A673 (cell line): ENCODE data around the gene DCHS2. TPM values are rescaled to one million over a fixed set of nuclear protein-coding genes. Genes with fewer than 3 reads are reported as not detected.

ENCODE experiments used
- BruUV-seq: library from RNA; stranded (reverse); fragments of 400-500 nt; replicated peaks from 2 replicates; lab custom pipeline; 2021; lab: Mats Ljungman, UMichigan
- CTCF ChIA-PET: fragments of 300-600 bp; sonication (Branson Sonifier 250); formaldehyde crosslinking; loops from one replicate; lab custom pipeline; 2022; ENCODE audit warnings: antibody characterized with exemption; lab: Charles Lee
- POLR2A ChIA-PET: fragments of 300-600 bp; sonication (Branson Sonifier 250); formaldehyde crosslinking; loops from one replicate; lab custom pipeline; 2022; ENCODE audit warnings: antibody characterized with exemption; ENCODE audit not compliant: low non-redundant PET; lab: Charles Lee
- DNase-seq: peaks from one replicate; pipeline ENCODE4 v3.0.0-alpha.2; 2015; ENCODE audit warnings: low spot score
- H3K27ac ChIP-seq: fragments of 200-600 bp; sonication (generic); 2 replicates; pipeline ENCODE4 v1.5.1; 2016; ENCODE audit warnings: mixed run types, low read depth, mild to moderate bottlenecking, mixed read lengths, antibody characterized with exemption, low read length; ENCODE audit not compliant: poor library complexity, severe bottlenecking
- H3K27me3 ChIP-seq: fragments of 200-600 bp; sonication (generic); replicated peaks from 2 replicates; pipeline ENCODE4 v1.6.1; 2017; ENCODE audit warnings: mixed run types, low read depth, mild to moderate bottlenecking, mixed read lengths, antibody characterized with exemption, low read length; ENCODE audit not compliant: insufficient read depth, poor library complexity
- H3K36me3 ChIP-seq: fragments of 200-600 bp; sonication (generic); 2 replicates; pipeline ENCODE4 v1.6.1; 2016; ENCODE audit warnings: mixed run types, mild to moderate bottlenecking, mixed read lengths, antibody characterized with exemption, low read length; ENCODE audit not compliant: insufficient read depth, poor library complexity, severe bottlenecking
- H3K4me1 ChIP-seq: fragments of 200-600 bp; sonication (generic); 2 replicates; pipeline ENCODE4 v1.6.1; 2017; ENCODE audit warnings: mixed run types, mild to moderate bottlenecking, mixed read lengths, antibody characterized with exemption, low read length; ENCODE audit not compliant: insufficient read depth, poor library complexity, severe bottlenecking
- H3K4me3 ChIP-seq: fragments of 200-600 bp; sonication (generic); 2 replicates; pipeline ENCODE4 v1.5.1; 2016; ENCODE audit warnings: low read depth, mixed run types, mild to moderate bottlenecking, mixed read lengths, low read length; ENCODE audit not compliant: poor library complexity, severe bottlenecking
- H3K9me3 ChIP-seq: fragments of 200-600 bp; sonication (generic); 2 replicates; pipeline ENCODE4 v1.6.1; 2016; ENCODE audit warnings: mixed run types, low read depth, mild to moderate bottlenecking, mixed read lengths, antibody characterized with exemption, low read length; ENCODE audit not compliant: poor library complexity, severe bottlenecking
- EZH2 ChIP-seq: fragments of 200-600 bp; sonication (generic); IDR thresholded peaks from 2 replicates; pipeline ENCODE4 v1.6.1; 2017; ENCODE audit warnings: borderline replicate concordance, low read depth, mild to moderate bottlenecking, mixed read lengths, antibody characterized with exemption, low read length; ENCODE audit not compliant: poor library complexity, severe bottlenecking
- intact Hi-C: fragments of 100-400 bp; cut with micrococcal nuclease; formaldehyde crosslinking; loops from one replicate; pipeline ENCODE4 v1.10.0; 2022; ENCODE audit not compliant: unreplicated experiment
- total RNA-seq: library from RNA; stranded (reverse); gene quantifications from 2 replicates; pipeline ENCODE4 v1.2.3, GENCODE V29; 2021
- TF ChIP-seq, protein P1 (sequence below): fragments of 300-800, 200-600 bp; sonication (generic); conservative IDR thresholded peaks from 2 replicates; pipeline ENCODE4 v1.5.1; 2017; ENCODE audit warnings: low read depth, mild to moderate bottlenecking, antibody characterized with exemption, low read length, moderate library complexity, mixed read lengths

The DCHS2 gene
- total RNA-seq, 1 experiment from 2014 or later: 0.58 TPM

DNA sequence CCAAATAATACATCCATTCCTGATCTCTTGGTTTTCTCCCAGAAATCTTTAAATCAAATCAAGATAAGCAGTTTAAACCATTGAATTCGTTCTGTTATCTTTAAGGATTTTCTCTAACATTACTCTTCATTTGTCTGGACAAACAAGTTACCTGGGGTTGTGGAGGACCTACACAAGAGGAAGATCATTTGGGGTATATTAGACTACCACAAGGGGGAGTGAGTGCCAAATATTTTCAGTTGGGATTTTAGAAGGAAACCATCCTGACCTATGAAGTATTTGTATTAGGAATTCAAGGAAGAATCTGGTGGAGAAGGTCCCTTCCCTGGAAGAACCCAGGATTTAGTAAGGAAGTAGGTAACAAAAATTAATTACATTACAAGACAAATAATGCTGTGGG lies 12.0 kb upstream of the DCHS2 start:
- no TSS peak for BruUV-seq
- intact Hi-C loops: no loop called here
- TF ChIP-seq, protein P1, sequence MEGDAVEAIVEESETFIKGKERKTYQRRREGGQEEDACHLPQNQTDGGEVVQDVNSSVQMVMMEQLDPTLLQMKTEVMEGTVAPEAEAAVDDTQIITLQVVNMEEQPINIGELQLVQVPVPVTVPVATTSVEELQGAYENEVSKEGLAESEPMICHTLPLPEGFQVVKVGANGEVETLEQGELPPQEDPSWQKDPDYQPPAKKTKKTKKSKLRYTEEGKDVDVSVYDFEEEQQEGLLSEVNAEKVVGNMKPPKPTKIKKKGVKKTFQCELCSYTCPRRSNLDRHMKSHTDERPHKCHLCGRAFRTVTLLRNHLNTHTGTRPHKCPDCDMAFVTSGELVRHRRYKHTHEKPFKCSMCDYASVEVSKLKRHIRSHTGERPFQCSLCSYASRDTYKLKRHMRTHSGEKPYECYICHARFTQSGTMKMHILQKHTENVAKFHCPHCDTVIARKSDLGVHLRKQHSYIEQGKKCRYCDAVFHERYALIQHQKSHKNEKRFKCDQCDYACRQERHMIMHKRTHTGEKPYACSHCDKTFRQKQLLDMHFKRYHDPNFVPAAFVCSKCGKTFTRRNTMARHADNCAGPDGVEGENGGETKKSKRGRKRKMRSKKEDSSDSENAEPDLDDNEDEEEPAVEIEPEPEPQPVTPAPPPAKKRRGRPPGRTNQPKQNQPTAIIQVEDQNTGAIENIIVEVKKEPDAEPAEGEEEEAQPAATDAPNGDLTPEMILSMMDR: peak; percentile 70
- no peak for TF ChIP-seq EZH2
- ChIA-PET CTCF (no interaction called here), POLR2A (no interaction called here)
- no peaks in the 10 kb centered on the region for H3K4me1 ChIP-seq
- peak; percentile 37 for DNase-seq
- peaks cover 34% of the 10 kb centered on the region for H3K27me3 ChIP-seq
- no peaks in the 10 kb centered on the region for H3K9me3 ChIP-seq
- H3K36me3 ChIP-seq: no peaks in the 10 kb centered on the region
- H3K4me3 ChIP-seq: no peak overlapping the region
- H3K27ac ChIP-seq: no peak overlapping the region

DNA sequence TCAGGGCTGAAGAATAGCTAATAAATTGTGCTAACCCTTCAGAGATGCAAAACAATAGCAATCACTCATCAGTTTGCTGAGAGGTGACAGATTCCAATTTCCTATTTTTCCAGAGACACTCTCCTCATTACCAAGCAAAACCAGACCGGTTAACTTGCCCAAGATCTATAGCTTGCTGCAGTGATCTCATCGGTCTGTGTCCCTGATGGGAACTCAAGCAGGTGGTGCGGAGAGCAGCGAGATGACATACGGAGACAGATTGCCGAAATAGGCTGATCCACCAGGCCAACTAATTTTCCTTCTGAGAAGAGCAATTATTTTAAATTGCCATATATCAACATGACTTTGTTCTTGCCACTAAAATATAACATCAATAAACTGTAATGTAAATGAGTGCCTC lies 10.5 kb upstream of the DCHS2 start:
- intact Hi-C loops: no loop called here
- DNase-seq: no peak
- H3K27me3 ChIP-seq: peaks cover 34% of the 10 kb centered on the region
- ChIA-PET CTCF (no interaction called here), POLR2A (no interaction called here)
- no TSS peak for BruUV-seq
- no peak overlapping the region for H3K4me3 ChIP-seq
- H3K9me3 ChIP-seq: no peaks in the 10 kb centered on the region
- no peaks in the 10 kb centered on the region for H3K36me3 ChIP-seq
- H3K4me1 ChIP-seq: no peaks in the 10 kb centered on the region
- TF ChIP-seq EZH2: no peak
- TF ChIP-seq, protein P1: no peak
- H3K27ac ChIP-seq: no peak overlapping the region

DNA sequence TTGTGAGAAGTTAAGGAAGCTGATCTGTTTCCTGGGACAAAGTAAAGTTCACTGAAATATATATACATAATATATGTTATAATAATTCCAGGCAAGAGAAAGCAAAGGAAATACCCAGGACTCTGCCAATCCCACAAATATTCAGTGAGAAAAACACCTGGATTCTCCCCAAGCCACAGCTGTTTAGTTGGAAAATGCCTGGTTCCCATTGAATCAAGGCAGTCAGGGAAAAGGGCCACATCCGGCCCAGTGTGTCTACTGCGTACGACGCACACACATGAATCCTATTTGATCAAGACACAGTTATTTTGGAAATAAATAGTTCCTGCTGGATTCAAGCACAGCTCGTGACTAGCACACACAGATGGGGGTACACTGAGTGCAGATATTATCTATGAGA lies 6.3 kb upstream of the DCHS2 start:
- POLR2A ChIA-PET: no interaction called here
- CTCF ChIA-PET: no interaction called here
- DNase-seq: no peak

More for the DNA sequence above, 6.3 kb upstream of the DCHS2 start:
- BruUV-seq: no TSS peak
- Histone ChIP-seq H3K4me3 (no peak overlapping the region), H3K27me3 (peaks cover 27% of the 10 kb centered on the region), H3K4me1 (no peaks in the 10 kb centered on the region), H3K9me3 (no peaks in the 10 kb centered on the region), H3K36me3 (no peaks in the 10 kb centered on the region), H3K27ac (no peak overlapping the region)
- intact Hi-C loops: no loop called here
- TF ChIP-seq, protein P1: no peak
- TF ChIP-seq EZH2: no peak
